Stimulated activated CD8-positive, alpha-beta memory T cell treated with anti-CD3 and anti-CD28 coated beads, Interleukin-4, amount 100 ng/mL, for 24 hours (primary cell): ENCODE data around the gene USP10.
"Not testable (repeated sequence)": the region's sequence is repeated elsewhere in the genome, so short reads cannot be mapped to it uniquely, and the experiment has no call there.

Experiments
- DNase-seq: peaks from one replicate; pipeline ENCODE4 v3.0.0-alpha.2; 2020; ENCODE audit warnings: low read depth

USP10 gene

GRCh38 chr16:84673203-84673535 is 26.6 kb upstream of the USP10 start:
- DNase-seq = no peak

GRCh38 chr16:84673561-84673960 is 26.2 kb upstream of the USP10 start:
- no peak for DNase-seq

DNA sequence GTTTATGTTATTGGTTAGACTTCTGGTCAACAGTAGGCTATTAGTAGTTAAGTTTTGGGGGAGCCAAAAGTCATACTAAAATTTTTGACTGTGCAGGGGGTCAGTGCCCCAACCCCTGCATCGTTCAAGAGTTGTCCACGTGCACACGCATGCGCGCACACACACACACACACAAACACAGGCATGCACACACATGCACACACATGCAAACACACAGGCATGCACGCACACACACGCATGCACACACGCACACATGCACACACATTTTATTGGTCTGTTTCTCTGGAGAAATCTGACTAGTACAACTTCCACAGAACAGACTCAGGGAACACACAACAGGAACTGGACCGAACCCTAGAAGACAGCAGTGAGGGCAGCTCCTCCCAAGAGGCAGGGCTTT is 24.4 kb upstream of the USP10 start:
- no peak for DNase-seq

- DNase-seq = no peak
These were observed 23.9 kb upstream of the USP10 start for GRCh38 chr16:84675884-84676283.

DNA sequence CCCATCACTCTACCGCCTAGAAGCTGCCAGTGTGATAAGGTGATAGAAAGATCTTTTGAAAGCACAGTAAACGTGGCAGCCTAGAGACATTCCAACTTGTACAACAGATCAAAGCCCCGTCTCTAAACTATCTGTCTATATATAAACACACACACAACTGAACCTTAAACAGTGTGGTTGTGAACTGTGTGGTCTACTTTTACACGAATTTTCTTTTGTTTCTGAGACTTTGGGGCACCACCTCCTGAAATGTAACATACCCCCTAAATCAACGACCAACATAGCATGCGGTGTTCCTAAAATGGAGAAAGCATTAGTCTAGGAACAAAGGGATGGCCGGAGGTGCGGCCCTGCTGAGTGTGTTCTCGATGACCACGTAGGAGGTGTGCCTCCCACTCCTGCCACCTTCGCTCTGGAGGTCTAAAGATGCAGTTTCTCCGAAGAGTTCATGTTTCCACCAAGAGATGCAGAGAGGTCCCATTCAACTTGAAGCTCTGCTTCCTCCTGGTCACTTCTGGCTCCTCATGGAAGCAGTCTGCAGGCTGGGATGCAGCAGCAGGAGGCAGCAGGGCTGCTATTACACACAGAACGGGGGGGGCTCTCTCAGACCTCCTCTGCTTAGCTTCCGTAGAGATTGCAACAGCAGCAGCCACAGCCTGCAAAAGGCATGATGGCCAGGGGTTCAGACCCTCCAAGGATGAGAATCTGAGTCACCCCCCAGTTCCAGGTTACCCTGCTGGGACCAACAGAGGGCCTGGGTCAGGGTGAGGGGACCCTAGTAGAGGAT is 22.6 kb upstream of the USP10 start:
- no peak for DNase-seq

DNA sequence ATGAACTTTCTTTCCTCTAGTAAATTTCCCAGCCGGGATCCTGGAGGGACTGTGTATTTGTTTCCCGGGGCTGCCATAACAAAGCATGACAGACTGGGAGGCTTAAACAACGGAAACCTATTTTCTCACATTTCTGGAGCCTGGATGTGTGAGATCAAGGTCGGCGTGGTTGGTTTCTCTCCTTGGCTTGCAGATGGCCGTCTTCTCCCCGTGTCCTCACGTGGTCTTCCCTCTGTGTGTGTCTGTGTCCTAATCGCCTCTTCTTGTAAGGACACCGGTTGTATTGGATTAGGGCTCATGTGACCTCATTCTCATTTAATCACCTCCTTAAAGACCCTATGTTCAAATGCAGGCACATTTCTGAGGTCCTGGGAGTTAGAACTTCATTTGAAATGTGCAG is 22.0 kb upstream of the USP10 start:
- no peak for DNase-seq

GRCh38 chr16:84678541-84678940 is 21.3 kb upstream of the USP10 start:
- no peak for DNase-seq

DNA sequence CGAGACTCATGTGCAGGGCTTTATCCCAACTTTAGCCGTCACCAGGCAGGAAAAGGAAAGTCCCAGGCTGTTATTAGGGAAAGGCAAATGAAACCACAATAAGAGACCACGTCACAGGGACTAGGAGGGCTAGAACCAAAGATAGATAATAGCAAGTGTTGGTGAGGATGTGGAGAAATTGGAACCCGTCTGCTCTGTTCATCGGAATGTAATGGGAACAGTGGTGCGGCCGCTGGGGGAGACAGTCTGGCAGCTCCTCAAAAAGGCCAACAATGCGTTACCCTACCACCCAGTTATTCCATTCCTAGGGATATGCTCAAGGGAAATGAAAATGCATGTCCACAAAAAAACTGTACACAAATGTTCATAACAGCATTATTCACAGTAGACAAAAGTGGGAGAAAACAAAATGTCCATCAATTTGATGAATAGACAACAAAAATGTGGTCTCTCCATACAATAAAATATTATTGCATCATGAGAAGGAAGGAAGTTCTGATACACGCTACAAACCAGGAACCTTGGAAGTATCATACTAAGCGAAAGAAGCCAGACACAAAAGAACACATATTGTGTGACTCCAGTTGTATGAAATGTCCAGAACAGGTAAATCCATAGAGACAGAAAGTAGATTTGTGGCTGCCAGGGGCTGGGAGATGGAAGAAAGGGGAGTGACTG is 19.5 kb upstream of the USP10 start:
- no peak for DNase-seq

GRCh38 chr16:84680843-84681629 is 18.8 kb upstream of the USP10 start:
- DNase-seq = no peak

DNA sequence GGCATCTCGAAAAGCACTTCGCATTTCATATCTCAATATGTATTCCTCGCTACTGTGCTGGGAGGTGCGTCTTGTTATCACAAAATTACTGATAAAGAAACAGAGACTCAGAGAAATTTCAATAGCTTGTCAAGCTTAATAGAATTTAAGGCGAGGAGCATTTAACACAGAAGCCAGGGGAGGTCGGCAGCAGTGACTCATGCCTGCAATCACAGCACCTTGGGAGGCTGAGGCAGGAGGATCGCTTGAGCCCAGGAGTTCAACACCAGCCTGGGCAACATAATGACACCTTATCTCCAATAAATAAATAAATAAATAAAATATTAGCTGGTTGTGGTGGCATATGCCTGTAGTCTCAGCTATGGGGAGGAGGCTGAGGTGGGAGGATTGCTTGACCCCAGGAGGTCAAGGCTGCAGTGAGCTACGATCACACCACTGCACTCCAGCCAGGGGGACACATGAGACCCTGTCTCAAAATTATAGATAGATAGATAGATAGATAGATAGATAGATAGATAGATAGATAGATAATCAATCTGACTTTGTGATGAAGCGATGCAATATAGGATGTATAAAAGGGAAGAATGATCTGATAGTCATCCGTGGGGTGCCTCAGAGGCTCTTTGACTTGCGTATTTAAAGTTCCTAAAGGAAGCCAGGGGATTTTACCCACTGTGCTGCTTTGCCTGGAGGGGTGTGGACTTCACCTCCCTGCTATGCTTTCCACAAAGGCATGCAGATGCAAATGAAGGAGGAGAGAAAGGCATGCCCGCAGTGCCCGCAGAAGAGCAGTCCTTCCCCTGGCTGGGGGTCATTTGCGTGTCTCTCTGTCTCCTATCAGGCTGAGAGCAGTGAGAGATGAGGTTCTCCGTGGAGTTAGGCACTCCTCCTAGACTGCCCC is 15.9 kb upstream of the USP10 start:
- DNase-seq = no peak

GRCh38 chr16:84684592-84684965 is 15.2 kb upstream of the USP10 start:
- no peak for DNase-seq

DNA sequence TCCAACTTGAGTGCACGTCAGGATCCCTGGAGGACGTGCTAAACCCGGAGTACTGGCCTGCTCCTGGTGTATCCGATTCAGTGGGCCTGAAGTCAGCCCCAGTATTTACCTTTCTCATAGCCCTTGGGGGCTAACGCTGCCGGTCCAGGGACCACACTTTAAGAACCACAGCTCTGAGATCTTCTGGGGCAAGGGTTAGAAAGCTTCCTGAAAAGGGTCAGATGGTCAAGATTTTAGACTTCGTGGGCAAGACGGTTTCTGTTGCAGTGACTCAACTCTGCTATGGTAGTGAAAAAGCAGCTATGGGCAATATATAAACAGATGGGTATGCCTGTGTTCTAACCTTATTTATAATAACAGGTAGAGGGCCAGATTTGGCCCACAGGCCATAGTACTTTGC is 14.6 kb upstream of the USP10 start:
- DNase-seq = no peak

DNA sequence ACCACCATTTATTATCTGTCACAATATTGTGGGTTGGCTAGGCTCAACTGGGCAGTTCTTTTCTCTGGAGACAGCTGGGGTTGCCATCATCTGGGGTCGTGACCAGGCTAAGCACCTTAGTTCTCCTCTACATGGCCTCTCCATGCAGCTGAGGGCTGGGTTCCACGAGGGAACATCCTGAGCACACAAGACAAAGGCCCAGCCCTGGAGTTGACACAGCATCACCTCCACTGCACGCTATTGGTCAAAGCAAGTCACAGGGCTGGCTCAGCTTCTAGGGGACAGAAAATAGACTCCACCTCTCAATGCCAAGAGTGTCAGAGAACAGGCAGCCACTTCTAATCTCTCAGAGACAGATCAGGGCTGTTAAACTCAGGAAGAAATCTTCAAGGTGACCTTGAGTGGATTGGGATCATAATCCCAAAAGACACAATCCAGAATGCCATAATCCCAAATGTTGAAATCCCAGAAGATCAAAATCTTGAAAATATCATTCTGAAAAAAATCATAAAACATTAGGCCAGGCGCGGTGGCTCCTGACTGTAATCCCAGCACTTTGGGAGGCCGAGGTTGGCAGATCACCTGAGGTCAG is 13.0 kb upstream of the USP10 start:
- DNase-seq = no peak

DNA sequence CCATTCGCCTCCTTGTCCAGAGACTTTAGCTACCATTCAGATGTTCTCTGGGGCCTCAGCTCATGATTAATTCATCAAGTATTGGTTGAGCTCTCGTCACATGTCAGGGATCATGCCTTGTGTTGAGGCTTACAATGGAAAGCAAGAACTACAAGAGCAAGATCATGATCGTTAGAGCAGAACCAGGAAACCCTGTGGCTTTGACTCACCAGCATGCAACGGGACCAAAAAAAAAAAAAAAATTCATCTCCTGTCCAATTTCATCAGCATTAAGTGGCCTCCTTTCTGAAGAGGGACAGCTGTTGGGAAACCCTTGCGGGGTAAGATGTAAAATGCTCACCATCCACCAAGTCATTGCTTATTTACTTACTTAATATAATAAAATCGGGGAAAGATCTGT is 12.1 kb upstream of the USP10 start:
- no peak for DNase-seq

- not testable (repeated sequence) for DNase-seq
These were observed 11.6 kb upstream of the USP10 start for GRCh38 chr16:84688163-84688562.

DNA sequence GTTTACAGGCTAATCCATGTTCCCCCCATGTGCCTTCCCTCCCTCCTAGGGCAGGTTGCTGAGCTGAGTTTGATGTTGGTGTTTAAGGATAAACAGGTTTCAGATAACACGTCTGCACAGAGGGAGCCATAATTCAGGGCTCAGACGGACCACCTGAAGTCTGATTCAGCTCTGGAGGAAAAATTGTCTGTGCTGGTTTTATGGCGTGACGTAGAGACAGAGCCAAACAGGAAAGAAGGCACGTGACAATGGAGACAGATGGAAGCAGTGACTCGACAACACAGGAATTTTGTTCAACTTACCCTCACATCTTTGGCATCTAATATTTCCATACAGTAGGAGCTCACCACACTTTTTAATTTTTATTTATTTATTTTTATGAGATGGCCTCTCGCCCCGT is 10.7 kb upstream of the USP10 start:
- DNase-seq = no peak

GRCh38 chr16:84690088-84690819 is 9.5 kb upstream of the USP10 start:
- DNase-seq = no peak

DNA sequence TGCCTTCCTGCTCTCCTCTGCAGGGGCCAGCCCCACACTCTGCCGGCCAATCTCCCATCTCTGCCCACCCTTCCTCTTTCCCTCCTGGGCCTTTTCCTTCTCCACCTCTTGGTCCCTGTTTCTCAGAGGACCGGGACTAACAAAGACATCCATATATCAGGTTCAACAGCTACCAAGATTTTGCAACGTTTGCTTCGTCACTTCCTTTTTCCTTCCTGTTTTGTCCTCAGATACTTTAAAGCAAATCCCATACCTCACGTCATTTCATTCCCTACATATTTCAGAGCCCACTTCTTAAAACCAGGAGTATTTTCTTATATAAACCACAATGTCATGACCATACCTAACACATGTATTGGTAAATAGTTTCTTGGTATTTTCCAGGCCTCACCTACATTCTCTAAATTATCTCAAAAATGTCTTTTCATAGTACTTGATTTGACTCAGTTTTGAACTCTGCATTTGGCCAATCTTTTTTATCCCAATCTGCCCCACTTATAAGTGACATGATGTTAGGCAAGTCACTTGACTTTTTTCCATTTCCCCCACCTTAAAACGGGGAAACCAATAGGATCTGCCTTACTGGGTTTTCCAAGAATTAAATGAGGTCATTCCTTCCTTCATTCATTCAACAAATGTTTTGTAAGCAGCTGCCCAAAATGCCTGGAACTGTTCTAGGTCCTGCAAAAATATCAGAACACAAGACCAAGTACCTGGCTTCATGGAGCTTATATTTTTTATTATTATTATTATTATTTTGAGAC is 7.2 kb upstream of the USP10 start:
- DNase-seq = no peak

GRCh38 chr16:84693869-84694268 is 5.9 kb upstream of the USP10 start:
- not testable (repeated sequence) for DNase-seq

- no peak for DNase-seq
These were observed 4.8 kb upstream of the USP10 start for GRCh38 chr16:84694980-84695379.
